ENCODE measurements around the gene MYO15B.

Gene MYO15B

DNA sequence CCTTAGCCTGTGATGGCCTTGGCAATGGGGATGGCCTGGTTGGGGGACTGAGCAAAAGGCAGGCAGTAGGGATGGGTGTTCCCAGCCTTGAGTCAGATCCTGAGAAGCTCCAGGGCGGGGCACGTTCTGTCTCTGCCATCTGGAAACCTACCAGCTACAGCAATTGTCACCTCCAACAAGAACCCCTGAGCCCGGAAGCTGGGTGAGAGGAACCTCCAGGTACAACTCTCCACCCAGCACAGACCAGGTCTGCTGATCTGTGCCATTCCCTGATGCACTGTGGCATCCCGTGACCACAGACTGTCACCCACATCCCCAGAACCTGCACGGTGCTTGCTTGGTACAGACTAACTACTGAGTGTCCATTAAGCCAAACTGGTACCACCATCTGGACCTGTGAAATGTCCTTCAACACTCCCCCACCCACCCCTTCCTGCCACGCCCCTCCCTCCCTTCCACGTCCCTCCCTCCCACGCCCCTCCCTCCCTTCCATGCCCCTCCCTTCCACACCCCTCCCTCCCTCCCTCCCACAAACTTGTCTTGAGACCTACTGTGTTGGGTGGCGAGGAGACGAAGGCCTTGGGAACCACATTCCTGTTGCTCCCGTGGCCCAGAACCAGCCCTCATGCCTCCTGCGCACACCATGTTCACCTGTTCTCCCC, 16.6 kb downstream of the MYO15B start:
- DNase-seq = no peak

DNA sequence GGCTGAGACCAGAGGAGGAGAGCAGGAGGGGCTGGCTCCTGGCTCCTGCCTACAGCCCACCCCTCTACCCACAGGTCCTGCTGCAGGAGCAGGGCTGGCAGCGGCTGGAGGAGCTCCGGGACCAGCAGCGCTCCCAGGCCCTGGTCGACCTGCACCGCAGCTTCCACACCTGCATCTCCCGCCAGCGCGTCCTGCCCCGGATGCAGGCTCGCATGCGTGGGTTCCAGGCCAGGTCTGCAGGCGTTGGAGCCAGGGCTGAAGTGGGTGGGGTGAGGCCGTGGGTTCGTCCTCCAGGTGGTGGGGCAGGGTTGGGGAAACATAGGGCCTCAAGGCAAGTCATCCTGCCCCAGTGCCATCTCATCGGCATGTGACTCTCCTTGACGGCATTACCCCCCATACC, 18.2 kb downstream of the MYO15B start:
- DNase-seq = no peak

- no peak for DNase-seq
Measured at GRCh38 chr17:75607086-75607485, 19.5 kb downstream of the MYO15B start.

GRCh38 chr17:75610103-75610984, 22.7 kb downstream of the MYO15B start:
- no peak for DNase-seq

DNA sequence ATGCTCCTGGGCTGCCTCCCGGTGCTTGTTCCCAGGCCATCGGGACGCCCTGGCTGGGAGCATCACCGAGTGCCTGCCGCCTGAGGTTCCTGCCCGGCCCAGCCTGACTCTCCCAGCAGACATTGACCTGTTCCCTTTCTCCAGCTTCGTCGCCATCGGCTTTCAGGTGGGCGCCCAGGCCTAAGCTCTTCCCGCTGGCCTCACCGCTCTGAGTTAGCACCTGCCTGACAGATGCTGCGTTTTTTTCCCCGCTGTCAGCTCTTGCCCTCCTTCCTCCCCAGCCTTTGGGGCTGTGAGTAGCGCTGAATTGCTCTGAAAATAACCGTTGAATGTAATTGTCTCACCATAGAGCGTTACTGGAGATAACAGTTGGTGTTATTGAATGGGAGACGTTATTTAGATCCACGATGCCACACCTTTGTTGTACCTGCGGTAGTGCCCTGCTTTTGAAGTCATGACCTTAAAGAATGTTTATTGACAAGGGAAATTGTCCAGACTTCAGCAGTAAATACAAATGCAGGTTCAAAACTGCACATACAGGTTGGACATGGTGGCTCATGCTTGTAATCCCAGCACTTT, 24.3 kb downstream of the MYO15B start:
- DNase-seq = no peak

DNA sequence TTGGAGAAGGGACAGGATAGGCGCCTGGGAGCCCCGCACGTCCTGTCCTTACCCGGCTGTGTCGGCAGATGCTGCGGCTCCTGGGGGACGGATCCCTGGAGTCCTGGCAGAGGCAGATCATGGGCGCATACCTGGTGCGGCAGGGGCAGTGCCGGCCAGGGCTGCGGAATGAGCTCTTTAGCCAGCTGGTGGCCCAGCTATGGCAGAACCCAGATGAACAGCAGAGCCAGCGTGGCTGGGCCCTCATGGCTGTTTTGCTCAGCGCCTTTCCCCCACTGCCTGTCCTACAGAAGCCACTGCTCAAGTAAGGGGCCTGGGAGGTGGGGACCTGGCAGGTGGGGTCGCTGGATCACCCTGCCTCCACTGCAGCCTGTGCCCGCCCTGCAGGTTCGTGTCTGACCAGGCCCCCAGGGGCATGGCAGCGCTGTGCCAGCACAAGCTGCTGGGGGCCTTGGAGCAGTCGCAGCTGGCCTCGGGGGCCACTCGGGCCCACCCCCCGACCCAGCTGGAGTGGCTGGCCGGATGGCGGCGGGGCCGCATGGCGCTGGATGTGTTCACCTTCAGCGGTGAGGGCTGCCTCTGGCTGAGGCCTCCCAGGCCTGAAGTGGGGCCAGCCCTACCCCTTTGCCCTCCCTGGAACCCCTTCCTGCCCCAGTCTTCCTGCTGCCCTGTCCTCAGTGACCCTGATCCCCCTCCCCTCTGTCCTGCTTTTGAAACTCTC, 25.5 kb downstream of the MYO15B start:
- DNase-seq = no peak

DNA sequence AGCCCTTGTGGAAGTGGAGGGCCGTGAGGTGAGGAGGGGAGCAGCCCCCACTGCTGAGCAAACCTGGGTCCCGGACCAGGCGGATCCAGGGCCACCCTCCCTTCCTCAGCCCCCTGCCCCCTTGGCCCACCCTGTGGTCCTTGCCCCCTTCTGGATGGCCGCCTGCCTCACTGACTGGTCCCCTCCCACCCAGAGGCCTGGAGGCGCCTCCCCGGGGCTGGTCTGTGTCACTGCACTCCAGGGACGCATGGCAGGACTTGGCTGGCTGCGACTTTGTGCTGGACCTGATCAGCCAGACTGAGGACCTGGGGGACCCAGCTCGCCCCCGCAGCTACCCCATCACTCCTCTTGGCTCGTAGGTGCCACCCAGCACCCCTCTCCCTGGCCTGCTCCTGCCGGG, 26.4 kb downstream of the MYO15B start:
- DNase-seq = no peak

DNA sequence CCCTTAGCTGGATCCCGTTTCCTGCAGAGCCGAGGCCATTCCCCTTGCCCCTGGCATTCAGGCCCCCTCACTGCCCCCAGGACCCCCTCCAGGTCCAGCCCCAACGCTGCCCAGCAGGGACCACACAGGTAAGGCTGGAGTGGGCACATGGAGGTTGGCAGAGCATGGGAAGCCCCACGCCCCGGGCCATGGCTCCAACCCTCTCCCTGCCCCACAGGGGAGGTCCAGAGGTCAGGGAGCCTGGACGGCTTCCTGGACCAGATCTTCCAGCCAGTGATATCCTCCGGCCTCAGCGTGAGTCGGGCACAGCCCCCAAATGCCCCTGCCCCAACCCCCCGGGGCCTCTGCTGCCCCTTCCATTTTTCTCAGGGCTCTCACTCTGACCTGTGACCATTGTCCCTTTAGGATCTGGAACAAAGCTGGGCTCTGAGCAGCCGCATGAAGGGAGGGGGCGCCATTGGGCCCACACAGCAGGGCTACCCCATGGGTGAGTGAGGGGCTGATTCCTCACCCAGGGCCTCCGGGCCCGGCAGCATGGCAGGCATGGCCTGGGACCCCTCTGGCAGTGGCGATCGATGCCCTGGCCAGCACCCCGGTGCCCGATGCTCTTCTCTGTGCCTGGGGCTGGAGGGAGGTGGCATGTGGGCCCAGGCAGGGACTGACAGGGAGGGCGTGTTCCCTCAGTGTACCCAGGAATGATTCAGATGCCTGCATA, 27.1 kb downstream of the MYO15B start:
- DNase-seq = no peak

DNA sequence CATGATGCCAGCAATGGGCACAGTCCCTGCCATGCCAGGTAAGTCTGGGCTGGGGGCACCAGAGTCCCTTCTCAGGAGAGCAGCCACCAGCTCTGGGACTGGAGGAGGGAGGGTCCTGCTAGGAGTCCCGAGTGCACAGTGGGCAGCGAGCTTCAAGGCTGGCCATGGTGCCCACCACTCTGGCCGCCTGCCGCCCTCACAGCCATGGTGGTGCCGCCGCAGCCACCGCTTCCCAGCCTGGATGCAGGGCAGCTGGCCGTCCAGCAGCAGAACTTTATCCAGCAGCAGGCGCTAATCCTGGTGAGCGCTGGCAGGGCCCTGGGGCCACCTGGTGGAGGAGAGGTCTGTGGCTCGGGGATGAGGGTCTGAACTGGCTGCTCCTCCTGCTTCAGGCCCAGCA, 27.7 kb downstream of the MYO15B start:
- no peak for DNase-seq

DNA sequence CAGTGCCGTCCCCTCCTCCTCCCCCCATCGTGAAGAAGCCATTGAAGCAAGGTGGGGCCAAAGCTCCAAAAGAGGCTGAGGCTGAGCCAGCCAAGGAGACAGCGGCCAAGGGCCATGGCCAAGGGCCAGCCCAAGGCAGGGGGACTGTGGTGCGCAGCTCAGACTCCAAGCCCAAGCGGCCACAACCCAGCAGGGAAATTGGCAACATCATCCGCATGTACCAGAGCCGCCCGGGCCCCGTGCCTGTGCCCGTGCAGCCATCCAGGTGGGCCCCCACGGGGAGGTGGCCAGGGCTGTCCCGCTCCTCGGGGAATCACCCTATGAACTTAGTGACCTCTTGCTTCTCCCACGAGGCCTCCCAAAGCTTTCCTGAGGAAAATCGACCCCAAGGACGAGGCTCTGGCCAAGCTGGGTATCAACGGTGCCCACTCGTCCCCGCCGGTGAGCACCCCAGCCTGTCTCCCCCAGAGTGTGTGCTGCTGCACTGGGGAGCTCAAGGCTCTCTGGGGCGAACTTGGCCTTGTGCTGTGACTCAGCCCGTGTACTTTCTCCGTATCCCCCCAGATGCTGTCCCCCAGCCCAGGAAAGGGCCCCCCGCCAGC, 29.0 kb downstream of the MYO15B start:
- no peak for DNase-seq

DNA sequence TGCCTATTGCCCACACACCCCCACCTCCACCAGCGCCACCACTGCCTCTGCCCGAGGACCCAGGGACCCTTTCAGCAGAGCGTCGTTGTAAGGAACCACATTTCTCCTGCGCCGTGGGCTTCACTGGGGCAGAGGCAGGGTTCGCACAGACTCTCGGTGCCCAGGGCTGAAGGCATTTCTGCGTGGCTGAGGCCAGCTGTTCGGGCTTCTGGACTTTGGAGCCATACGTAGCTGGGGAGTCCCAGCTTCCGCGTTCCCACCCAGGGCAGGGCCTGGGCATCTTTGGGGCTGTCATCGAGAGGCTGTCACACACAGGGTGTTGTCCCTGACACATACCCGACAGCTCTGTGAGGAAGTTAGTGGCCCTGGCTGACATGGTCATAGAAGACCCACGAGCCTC, 29.6 kb downstream of the MYO15B start:
- DNase-seq = no peak

DNA sequence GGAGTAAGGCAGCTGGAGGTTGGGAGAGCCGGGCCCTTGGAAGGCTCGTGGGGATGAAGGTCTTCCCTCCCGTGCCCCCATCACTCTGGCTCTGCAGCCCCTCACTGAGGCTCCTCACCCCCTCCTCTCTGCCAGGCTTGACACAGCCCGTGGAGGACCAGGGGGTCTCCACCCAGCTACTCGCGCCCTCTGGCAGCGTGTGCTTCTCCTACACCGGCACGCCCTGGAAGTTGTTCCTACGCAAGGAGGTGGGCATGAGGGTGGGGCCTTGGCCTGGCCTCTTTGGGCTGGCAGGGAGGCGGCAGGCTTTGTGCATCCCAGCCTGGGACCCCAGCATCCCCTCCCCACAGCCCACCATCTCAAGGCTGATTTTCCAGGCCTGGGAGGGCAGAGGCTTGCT, 30.1 kb downstream of the MYO15B start:
- no peak for DNase-seq

GRCh38 chr17:75619506-75620431, 32.2 kb downstream of the MYO15B start:
- DNase-seq = no peak

- DNase-seq = no peak
Measured at GRCh38 chr17:75621489-75621888, 33.9 kb downstream of the MYO15B start.

GRCh38 chr17:75622076-75622475, 34.5 kb downstream of the MYO15B start:
- no peak for DNase-seq

DNA sequence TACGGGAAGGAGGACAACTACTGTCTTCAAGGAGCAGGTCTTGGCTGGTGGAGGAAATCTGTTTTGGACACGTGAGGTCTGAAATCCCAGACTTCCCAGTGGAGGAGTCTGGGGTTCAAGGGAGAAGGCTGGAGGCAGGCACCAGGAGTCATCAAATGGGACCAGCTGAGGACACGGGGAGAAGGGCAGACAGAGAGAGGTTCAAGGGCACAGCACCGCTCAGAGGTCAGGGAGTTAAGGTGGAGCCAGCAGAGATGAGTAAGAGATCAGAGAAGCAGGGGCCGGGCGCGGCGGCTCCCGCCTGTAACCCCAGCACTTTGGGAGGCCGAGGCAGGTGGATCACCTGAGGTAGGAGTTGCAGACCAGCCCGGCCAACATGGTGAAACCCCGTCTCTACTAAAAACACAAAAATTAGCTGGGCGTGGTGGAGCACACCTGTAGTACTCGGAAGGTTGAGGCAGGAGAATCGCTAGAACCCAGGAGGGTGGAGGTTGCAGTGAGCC, 35.2 kb downstream of the MYO15B start:
- DNase-seq = no peak

DNA sequence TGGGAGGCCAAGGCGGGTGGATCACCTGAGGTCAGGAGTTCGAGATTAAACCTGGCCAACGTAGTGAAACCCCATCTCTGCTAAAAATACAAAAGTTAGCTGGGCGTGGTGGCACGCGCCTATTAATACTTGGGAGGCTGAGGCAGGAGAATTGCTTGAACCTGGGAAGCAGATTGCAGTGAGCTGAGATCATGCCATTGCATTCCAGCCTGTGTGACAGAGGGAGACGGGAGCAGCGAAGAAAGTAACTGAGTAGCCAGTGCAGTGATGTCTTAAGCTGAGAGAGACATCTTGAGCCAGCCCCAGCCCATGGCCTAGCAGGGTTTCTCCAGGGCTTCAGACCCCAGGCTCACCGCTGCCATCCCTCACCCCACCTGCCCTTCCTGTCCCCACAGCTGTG, 35.8 kb downstream of the MYO15B start:
- DNase-seq = no peak

DNA sequence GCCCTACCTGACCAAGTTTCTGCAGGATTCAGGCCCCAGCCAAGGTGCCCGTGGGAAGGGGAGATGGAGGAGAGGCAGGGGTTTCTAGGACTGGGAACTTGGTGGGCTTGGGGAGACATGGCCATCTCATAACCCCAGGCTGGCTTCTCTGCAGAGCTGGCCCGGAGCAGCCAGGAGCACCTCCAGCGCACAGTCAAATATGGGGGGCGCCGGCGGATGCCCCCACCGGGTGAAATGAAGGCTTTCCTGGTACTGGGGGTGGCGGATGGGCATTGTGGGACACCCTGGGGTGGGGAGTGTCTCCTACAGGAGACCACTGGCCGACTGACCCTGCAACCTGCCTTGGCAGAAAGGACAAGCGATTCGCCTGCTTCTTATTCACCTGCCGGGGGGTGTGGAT, 36.4 kb downstream of the MYO15B start:
- DNase-seq = no peak

GRCh38 chr17:75624714-75625345, 37.2 kb downstream of the MYO15B start:
- no peak for DNase-seq

- DNase-seq = no peak
Measured at GRCh38 chr17:75625813-75626486, 38.4 kb downstream of the MYO15B start.

Data from activated CD8-positive, alpha-beta memory T cell treated with anti-CD3 and anti-CD28 coated beads for 24 hours (primary cell).